ENCODE data around the gene F3.

The F3 gene

GRCh38 chr1:94526152-94526980 lies 15.2 kb downstream of the F3 start:
- no peak for DNase-seq

DNA sequence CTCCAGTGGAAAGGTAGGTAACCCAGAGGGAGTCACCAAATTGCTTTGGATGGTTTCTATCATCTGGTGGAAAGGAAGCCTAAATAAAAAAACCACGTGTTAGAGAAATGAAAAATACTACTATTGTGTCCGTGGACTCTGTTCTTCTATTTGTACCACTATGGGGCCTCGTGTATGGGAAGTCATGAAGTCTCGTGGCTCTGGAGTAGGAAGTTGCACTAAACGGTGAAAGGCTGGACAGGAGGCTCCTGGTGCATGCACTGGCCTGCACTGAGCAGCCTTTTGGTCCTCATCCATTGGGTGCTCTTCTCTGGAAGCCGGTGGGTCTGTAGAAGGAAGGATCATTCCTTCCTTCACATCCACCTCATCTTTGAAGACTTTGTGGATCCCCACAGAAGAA lies 17.0 kb downstream of the F3 start:
- no peak for DNase-seq

DNA sequence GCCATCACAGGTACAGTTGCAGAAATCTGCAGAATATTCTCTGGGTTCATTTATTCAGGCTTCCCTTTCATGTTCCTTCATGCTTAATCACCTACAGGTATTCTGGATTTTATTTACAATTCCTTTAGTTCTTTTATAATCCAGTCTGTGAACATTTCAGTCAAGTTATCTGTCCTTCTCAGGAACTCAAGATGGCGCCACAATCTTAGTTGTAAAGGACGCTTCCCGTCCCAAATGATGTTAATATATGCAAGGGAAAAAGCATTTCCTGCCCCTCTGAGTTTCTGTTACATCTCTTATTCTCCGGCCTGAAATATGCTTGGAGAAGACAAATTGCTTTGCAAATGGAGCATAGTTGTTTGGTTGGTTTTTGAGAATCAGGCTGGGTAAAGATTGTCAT lies 19.3 kb downstream of the F3 start:
- no peak for DNase-seq

DNA sequence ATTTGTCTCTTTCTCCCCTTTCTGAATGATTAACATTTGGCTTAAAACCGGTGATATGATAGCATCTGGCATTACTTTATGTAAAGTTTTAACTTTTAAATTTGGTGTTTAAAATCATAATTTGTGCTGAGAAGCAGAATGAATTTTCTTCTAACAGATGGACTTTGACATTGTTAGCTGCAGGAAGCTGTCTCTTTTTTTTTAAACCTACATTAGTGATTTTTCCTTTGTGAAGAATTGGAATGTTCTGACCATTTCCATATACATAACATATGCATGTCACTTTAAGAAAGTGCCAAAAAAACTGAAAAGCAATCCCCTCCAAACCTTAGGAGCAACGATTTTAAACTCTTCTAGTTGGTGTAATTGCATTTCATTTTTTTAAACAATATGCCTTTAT lies 22.2 kb downstream of the F3 start:
- no peak for DNase-seq

DNA sequence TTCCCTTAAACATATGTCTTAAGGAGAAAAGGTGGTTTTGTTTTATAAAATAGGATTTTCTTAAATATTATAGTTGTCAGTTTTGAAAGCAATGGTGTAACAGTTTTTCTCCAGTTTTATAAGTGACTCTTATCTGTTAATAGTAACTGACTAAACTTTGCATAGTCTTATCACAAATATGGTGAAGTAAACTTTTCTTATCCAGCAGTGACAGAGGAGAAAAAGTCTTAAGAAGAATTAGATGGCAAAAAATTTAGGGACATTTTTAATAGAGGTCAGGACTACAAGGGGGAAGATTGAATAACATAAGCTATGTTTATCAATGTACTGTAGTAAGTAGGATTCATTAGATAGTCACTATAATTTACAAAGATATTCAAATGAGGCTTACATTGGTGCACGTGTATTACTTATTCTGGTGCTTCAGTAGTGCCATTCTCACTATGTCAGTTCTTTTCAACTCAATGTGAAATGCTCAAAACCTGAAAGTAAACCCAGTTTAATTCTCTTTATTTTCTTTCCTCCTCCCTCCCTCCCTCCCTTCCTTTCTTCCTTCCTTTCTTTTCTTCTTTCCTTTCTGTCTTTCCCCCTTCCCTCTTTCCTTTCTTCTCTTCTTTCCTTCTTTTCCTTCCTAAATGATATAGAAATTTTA lies 26.1 kb downstream of the F3 start:
- no peak for DNase-seq

GRCh38 chr1:94514095-94514727 lies 27.3 kb downstream of the F3 start:
- DNase-seq = peak in 1 of 2 donors; percentile 8

GRCh38 chr1:94512816-94513215 lies 28.7 kb downstream of the F3 start:
- DNase-seq = no peak

DNA sequence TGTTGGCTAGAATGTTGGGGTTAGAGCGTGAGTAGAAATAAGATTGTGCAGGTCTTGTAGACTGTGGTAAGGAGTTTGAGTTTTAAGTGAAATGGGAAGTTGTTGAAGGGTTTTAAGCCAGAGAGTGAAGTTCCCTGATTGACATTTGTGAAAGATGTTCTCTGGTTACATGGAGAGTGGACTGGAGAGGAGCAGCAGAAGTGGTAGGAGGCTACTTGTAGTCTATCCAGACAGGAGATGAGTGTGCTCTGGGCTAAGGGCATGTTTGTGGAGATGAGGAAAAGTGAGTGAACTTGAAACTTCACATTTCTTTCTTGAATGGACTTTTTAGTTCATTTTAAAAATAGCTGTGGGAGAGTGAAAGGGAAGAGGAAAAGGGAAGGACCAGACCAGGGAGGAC lies 37.0 kb downstream of the F3 start:
- DNase-seq = no peak

DNA sequence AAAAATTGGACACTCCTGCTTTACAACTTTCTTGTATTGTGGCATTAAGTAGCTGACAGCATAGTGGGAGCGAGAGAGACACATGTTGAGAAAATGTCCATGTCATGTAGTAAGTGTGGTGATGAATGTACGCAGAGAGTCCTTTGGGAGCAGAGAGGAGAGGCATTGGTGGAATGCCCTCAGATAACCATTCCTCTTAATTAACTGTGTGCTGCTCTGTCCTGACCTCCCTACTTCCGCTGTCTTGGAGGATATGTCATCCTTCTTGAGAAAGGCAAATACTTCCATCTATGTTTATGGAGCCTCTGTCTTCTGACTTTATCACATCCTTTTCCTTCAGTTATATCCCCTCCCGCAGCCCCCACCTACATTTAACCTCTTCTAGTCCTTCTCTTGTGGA lies 38.4 kb downstream of the F3 start:
- no peak for DNase-seq

- no peak for DNase-seq
These were observed 39.6 kb downstream of the F3 start for GRCh38 chr1:94501935-94502334.

DNA sequence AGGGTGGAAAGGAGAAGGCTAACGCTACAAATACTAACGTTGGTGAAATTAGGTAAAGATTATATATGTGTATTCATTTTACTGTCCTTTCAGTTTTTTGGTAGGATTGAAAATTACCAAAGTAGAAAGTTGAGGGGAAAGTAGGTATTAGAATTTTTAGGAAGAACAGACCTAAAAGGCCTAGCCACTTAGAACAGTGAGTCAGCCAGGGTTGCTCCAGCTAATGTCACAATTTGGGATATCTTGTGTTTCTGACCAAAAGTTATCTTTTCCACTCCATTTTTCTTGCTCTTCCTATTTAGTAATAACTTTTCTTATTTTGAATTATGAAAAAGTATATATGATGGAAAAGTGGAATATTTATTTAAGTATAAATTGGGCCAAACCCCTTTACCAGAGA lies 40.1 kb downstream of the F3 start:
- DNase-seq = no peak

- DNase-seq = no peak
These were observed 45.3 kb downstream of the F3 start for GRCh38 chr1:94496076-94496755.

- DNase-seq = no peak
These were observed 51.0 kb downstream of the F3 start for GRCh38 chr1:94490556-94490955.

- DNase-seq = no peak
These were observed 54.6 kb downstream of the F3 start for GRCh38 chr1:94486990-94487389.

DNA sequence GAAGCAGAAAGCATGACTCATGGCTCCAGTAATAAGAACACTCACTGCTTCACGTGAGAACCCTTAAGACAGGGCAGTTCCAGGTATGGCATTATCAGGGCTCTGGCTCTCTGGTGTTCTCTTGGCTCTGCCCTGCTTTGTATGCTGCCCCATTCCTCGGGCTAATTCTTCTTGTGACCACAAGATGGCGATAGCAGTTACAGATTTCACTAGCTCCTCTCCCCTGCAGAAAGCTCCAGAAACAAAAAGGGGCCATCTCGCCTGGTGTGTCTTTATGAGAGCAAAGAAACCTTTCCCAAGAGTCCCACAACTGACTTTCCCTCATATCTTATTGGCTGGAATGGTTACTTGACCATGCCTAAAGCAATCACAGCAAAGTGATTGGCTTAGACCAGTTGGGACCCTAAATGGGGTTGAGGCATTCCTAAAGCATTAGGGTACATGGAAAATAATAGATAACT lies 60.1 kb downstream of the F3 start:
- peak; percentile 22 to 60 for DNase-seq

- DNase-seq = no peak
These were observed 61.9 kb downstream of the F3 start for GRCh38 chr1:94479682-94480081.
